T47D (cell line): ENCODE data around the gene RALY.

Experiments
- DNase-seq, 2 experiments: peaks; one replicate each; pipeline versions ENCODE4 v3.0.0 to v3.0.0-alpha.2; 2011 to 2012; ENCODE audit warnings: low read depth in 1 of 2, low spot score in 1 of 2
- JUND ChIP-seq: IDR thresholded peaks from 2 replicates; pipeline ENCODE4 v1.6.1; 2012; ENCODE audit warnings: low read depth
- in situ Hi-C: cut with HindIII; loops from 2 replicates; pipeline ENCODE4 v1.10.0; 2016; ENCODE audit warnings: low sequenced_read_pairs, low pct_unique_long_range_greater_than_20kb

The RALY gene

DNA sequence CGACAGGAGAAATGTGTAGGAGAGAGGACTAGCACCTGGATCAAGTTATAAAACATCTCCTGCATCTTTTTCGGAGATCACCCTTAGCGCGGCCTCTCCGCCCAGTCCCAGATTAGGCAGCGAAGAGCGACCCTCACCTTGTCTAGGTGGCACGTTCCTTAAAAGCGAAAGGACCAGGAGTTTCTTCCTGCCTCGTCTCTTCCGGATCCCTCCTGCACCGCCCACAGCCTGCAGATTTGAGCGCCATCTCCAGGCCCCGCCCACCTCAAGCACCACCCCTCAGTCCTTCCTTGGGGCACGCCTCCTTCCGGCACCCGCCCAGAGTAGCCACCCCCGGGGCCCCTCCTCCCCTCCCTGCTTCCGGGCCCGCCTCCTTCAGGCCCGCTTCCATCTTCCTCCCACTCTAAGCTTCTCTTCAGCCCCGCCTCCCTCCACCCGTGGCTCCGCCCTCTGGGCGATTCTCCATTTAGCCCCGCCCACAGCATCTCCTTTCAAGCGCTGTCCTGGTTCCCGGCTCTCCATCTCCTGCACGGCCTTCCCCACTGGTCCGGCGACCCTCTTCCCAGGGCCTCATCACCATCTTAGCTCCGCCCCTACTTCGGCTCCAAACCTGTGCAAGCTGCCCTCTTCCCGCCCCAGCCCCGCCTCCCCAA is 662 bp upstream of the RALY start:
- TF ChIP-seq JUND: no peak
- DNase-seq: peak in 1 of 2 experiments; percentile 87
- in situ Hi-C loops: no loop called here

DNA sequence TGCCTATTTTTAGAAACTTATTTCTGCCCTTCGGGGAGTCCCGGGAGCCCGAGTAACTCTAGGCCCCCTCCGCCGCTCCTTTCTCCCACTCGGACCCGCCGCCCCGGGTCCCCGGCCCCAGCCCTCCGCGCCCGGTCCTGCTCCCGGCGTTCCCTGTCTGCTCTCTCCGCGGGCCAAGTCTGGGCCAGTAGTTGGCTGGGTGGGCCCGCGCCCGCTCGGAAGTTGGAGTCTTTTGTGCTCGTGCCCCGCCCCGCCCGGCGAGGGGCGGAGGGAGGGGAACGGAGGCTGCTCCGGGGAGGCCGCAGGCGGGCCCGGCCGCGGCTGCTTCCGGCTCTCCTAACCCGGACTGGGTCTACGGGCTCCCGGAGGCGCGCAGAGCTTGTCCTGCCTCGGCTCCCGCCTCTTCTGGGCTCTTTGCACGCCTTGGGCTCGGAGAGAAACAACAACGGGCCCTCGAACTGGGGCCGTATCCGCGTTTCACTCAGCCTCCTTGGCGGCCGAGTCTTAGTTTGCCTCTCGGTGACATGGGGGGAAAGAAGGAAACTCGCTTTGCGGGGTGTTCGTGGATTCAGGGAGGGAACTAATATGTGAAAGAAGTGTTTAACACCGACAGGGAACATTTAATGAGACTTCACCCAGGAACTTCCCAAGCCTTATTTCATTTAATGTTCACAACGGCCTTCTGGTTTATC is 657 bp downstream of the RALY start:
- in situ Hi-C loops: no loop called here
- TF ChIP-seq JUND: no peak
- DNase-seq: peak; percentile 77 to 87

GRCh38 chr20:33995053-33995831 is 1.5 kb downstream of the RALY start:
- DNase-seq: no peak
- in situ Hi-C loops: no loop called here
- TF ChIP-seq JUND: no peak

GRCh38 chr20:33999025-33999649 is 5.4 kb downstream of the RALY start:
- TF ChIP-seq JUND: no peak
- in situ Hi-C loops: no loop called here

DNA sequence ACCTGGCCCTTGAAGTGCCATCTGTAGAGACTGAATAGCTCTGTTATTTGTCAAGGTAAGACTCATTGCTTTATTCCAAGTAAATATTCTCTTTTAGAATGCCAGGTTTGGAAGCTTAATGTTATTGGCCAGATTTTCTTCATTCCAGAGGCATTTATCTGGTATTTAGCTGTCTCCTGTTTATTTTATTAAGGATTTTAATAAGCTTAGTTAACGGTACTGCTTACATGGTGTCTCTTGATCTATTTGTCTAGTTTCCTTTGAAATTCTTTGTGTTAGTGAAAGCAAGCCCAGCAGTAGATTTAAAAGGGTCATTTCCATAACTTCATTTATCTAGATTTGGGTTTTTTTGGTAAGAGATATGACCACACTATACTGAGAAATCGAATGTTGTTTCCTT is 7.7 kb downstream of the RALY start:
- in situ Hi-C loops: no loop called here
- no peak for DNase-seq
- no peak for TF ChIP-seq JUND

More at GRCh38 chr20:33999025-33999649, 5.4 kb downstream of the RALY start:
- no peak for DNase-seq

DNA sequence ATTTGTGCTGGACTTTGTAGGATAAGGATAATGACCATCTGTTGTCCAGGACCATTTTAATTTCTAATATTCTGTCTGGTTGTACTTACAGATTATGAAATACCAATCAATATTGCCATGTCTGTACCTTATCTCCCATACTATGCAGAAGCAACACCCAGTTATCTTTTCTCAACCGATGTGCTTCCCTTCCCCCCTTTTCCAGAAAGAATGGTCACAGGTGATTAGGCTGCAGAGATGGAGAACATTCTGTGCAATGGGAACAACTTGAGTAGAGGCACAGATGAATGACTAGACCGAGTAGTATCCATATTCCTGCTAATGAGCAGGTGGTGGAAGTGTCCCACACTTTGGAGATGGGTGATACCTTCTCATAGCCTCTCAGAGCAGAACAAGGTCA is 10.5 kb downstream of the RALY start:
- TF ChIP-seq JUND: no peak
- DNase-seq: no peak
- in situ Hi-C loops: no loop called here

- in situ Hi-C loops: no loop called here
- no peak for DNase-seq
- no peak for TF ChIP-seq JUND
Measured at GRCh38 chr20:34004790-34005457, 11.2 kb downstream of the RALY start.

DNA sequence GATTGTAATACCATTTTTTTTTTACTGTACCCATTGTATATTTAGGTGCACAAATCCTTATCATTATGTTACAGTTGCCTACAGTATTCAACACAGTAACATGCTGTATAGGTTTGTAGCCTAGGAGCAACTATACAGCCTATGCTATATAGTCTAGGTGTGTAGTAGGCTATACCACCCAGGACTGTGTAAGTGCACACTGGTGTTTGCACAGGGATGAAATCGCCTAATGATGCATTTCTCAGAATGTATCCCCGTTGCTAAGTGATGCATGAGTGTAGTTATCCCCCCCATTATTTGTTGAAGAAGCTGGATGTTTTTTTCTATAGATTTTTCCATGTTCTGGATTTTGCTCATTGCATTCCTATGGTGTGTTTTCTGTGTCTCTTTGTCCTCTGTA is 12.9 kb downstream of the RALY start:
- DNase-seq: no peak
- no peak for TF ChIP-seq JUND
- in situ Hi-C loops: no loop called here

- TF ChIP-seq JUND: no peak
- no peak for DNase-seq
- in situ Hi-C loops: no loop called here
Measured at GRCh38 chr20:34008477-34008876, 14.8 kb downstream of the RALY start.

GRCh38 chr20:34010405-34010931 is 16.8 kb downstream of the RALY start:
- no peak for DNase-seq
- in situ Hi-C loops: no loop called here
- no peak for TF ChIP-seq JUND

GRCh38 chr20:34011275-34011674 is 17.6 kb downstream of the RALY start:
- no peak for DNase-seq
- in situ Hi-C loops: no loop called here
- TF ChIP-seq JUND: no peak

GRCh38 chr20:34012330-34012729 is 18.6 kb downstream of the RALY start:
- TF ChIP-seq JUND: no peak
- in situ Hi-C loops: no loop called here
- no peak for DNase-seq

DNA sequence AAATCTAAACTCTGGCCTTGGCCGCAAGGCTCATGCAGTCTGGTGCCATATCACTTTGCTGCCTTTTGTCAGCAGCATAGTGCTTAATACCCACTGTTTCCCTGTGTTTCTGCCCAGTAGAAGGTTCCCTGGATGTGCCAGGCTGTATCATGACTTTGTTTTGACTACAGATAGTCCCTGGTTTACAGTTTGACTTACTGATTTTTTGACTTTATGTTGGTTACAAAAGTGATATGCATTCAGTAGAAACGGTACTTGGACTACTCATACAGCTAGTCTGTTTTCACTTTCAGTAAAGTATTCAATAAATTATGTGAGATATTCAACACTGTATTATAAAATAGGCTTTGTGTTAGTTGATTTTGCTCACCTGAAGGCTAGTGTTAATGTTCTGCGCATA is 19.0 kb downstream of the RALY start:
- in situ Hi-C loops: no loop called here
- DNase-seq: no peak
- no peak for TF ChIP-seq JUND
